HCT116 (cell line): ENCODE results near the gene ANAPC1. TPM values are rescaled to one million over a fixed set of nuclear protein-coding genes. Genes with fewer than 3 reads are reported as not detected.
"Not testable (repeated sequence)": the region's sequence is repeated elsewhere in the genome, so short reads cannot be mapped to it uniquely, and the experiment has no call there.

Source experiments
- ATAC-seq: fragments of 200-7000 bp; cut with Tn5 transposase; 2 replicates; pipeline ENCODE4 v1.9.1; 2020; ENCODE audit warnings: mild to moderate bottlenecking, moderate library complexity
- BruUV-seq: library from RNA; stranded (reverse); fragments of 400-500 nt; replicated peaks from 2 replicates; lab custom pipeline; 2021; lab: Mats Ljungman, UMichigan
- CTCF ChIA-PET: fragments of 300-600 bp; sonication (Branson Sonifier 250); formaldehyde crosslinking; loops from one replicate; lab custom pipeline; 2021; ENCODE audit warnings: antibody characterized with exemption; lab: Charles Lee
- POLR2A ChIA-PET: fragments of 300-600, 350-600 bp; sonication (Branson Sonifier 250); formaldehyde crosslinking; loops from one replicate; lab custom pipeline; 2021; ENCODE audit warnings: antibody characterized with exemption; lab: Charles Lee
- RAD21 ChIA-PET, 2 experiments: fragments of 300-600 bp; sonication (Branson Sonifier 250); formaldehyde crosslinking; loops; one replicate each; lab custom pipeline; 2023; ENCODE audit warnings: low total read pairs in 2 of 2; ENCODE audit not compliant: uncharacterized antibody in 2 of 2, unreplicated experiment in 2 of 2, low non-redundant PET in 1 of 2; lab: Charles Lee
- DNase-seq: peaks from one replicate; pipeline ENCODE4 v3.0.0-alpha.2; 2010; ENCODE audit warnings: low read depth, low spot score
- H2AFZ ChIP-seq: fragments of 200-600 bp; shearing (Covaris generic), sonication (generic); 2 replicates; pipeline ENCODE4 v1.6.1; 2017; ENCODE audit warnings: low read depth, mixed run types, mixed read lengths, antibody characterized with exemption, low read length; ENCODE audit not compliant: poor library complexity, severe bottlenecking
- H3K27ac ChIP-seq: 2 replicates; pipeline ENCODE4 v1.5.1; 2012; ENCODE audit warnings: low read depth, low read length
- H3K27me3 ChIP-seq: fragments of 200-600 bp; sonication (generic); 2 replicates; pipeline ENCODE4 v1.6.1; 2016; ENCODE audit warnings: mixed run types, low read length, mixed read lengths; ENCODE audit not compliant: insufficient read depth
- H3K36me3 ChIP-seq, 2 experiments: fragments of 200-500 bp in 1 of 2; fragments of 200-600 bp in 1 of 2; sonication (Bioruptor generic) in 1 of 2; sonication (generic) in 1 of 2; 2 replicates each; pipeline versions ENCODE4 v1.5.1 to v1.6.1; 2014 to 2016; ENCODE audit warnings: low read length in 2 of 2, inconsistent platforms in 1 of 2, mixed read lengths in 1 of 2, mixed run types in 1 of 2; ENCODE audit not compliant: insufficient read depth in 2 of 2, control insufficient read depth in 1 of 2
- H3K4me1 ChIP-seq, 2 experiments: fragments of 200-600 bp in 1 of 2; sonication (generic) in 1 of 2; 2 replicates each; pipeline versions ENCODE4 v1.5.1 to v1.6.1; 2012 to 2017; ENCODE audit warnings: low read length in 2 of 2, inconsistent platforms in 1 of 2, mild to moderate bottlenecking in 1 of 2, mixed read lengths in 1 of 2, mixed run types in 1 of 2, moderate library complexity in 1 of 2; ENCODE audit not compliant: insufficient read depth in 2 of 2, control insufficient read depth in 1 of 2
- H3K4me2 ChIP-seq: fragments of 200-600 bp; sonication (generic); 2 replicates; pipeline ENCODE4 v1.6.1; 2017; ENCODE audit warnings: mixed run types, low read length, mixed read lengths
- H3K4me3 ChIP-seq, 2 experiments: fragments of 200-600 bp in 1 of 2; sonication (generic) in 1 of 2; replicated peaks in 1 of 2; 2 replicates each; pipeline ENCODE4 v1.5.1; 2011 to 2016; ENCODE audit warnings: low read length in 2 of 2, control low read depth in 1 of 2, low read depth in 1 of 2, mild to moderate bottlenecking in 1 of 2, mixed read lengths in 1 of 2, mixed run types in 1 of 2
- H3K79me2 ChIP-seq: fragments of 200-600 bp; sonication (generic); 2 replicates; pipeline ENCODE4 v1.6.1; 2017; ENCODE audit warnings: mild to moderate bottlenecking, mixed run types, low read length, moderate library complexity, mixed read lengths; ENCODE audit not compliant: insufficient read depth
- H3K9ac ChIP-seq: fragments of 200-600 bp; sonication (generic); 2 replicates; pipeline ENCODE4 v1.6.1; 2016; ENCODE audit warnings: low read length, mixed read lengths
- H3K9me2 ChIP-seq: fragments of 200-600 bp; sonication (generic), shearing (Covaris generic); 2 replicates; pipeline ENCODE4 v1.6.1; 2017; ENCODE audit warnings: mixed run types, mild to moderate bottlenecking, moderate library complexity; ENCODE audit not compliant: insufficient read depth
- H3K9me3 ChIP-seq, 2 experiments: fragments of 200-500 bp in 1 of 2; fragments of 200-600 bp in 1 of 2; sonication (Bioruptor generic) in 1 of 2; sonication (generic) in 1 of 2; 2 replicates each; pipeline ENCODE4 v1.6.1; 2014 to 2017; ENCODE audit warnings: low read length in 2 of 2, mixed read lengths in 2 of 2, inconsistent platforms in 1 of 2, low read depth in 1 of 2, mild to moderate bottlenecking in 1 of 2, mixed run types in 1 of 2, moderate library complexity in 1 of 2; ENCODE audit not compliant: control insufficient read depth in 1 of 2, insufficient read depth in 1 of 2
- H4K20me1 ChIP-seq: fragments of 200-600 bp; sonication (generic), shearing (Covaris generic); 2 replicates; pipeline ENCODE4 v1.6.1; 2017; ENCODE audit warnings: mixed run types, mild to moderate bottlenecking, moderate library complexity; ENCODE audit not compliant: insufficient read depth
- CTCF ChIP-seq, 3 experiments: fragments of 200-600 bp in 1 of 3; sonication (generic) in 1 of 3; IDR thresholded peaks in 2 of 3; conservative IDR thresholded peaks in 1 of 3; 2 replicates each; pipeline ENCODE4 v1.5.1; 2012 to 2017; ENCODE audit warnings: low read depth in 2 of 3, low read length in 2 of 3, antibody characterized with exemption in 1 of 3, borderline replicate concordance in 1 of 3, control low read depth in 1 of 3, mild to moderate bottlenecking in 1 of 3, mixed read lengths in 1 of 3, mixed run types in 1 of 3, moderate library complexity in 1 of 3; ENCODE audit not compliant: insufficient read depth in 1 of 3
- RAD21 ChIP-seq: IDR thresholded peaks from 2 replicates; pipeline ENCODE4 v1.6.1; 2012; ENCODE audit warnings: low read depth, mild to moderate bottlenecking
- intact Hi-C: fragments of 100-400 bp; cut with micrococcal nuclease; formaldehyde crosslinking; loops from 2 replicates; pipeline ENCODE4 v1.10.0; 2022
- total RNA-seq: library from RNA; stranded (reverse); gene quantifications from one replicate; pipeline ENCODE4 v1.2.1, GENCODE V29; 2021; ENCODE audit not compliant: unreplicated experiment

The ANAPC1 gene
- total RNA-seq, 1 experiment from 2014 or later: 76.5 TPM

GRCh38 chr2:111747410-111748115, 136.4 kb downstream of the ANAPC1 start:
- BruUV-seq, H4K20me1 ChIP-seq, CTCF ChIA-PET: not testable (repeated sequence)

DNA sequence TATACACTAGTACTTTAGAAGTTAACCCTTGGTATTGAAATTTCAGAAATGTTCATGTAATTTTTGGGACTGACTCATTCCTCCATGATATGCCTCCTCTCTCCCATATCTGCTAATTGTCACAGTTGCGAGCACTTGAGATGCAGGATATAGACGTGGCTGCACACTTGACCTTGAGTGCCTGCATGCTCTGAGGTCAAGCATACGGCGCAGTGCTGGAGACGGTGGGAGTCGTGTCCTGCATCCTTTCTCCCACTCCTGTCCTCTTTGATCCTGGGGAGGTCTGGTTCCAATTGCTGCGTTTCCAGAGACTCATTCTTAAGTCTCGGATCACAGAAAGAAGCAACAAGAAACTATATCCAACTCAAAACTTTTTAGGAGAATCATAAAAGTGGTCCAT, 139.2 kb downstream of the ANAPC1 start:
- H2AFZ ChIP-seq, BruUV-seq, H4K20me1 ChIP-seq, H3K9me2 ChIP-seq, DNase-seq, CTCF ChIA-PET, H3K27me3 ChIP-seq, H3K27ac ChIP-seq, intact Hi-C loops, POLR2A ChIA-PET, H3K9ac ChIP-seq, H3K36me3 ChIP-seq, H3K4me1 ChIP-seq, ATAC-seq, H3K79me2 ChIP-seq, H3K4me2 ChIP-seq, RAD21 ChIA-PET, H3K4me3 ChIP-seq, H3K9me3 ChIP-seq: not testable (repeated sequence)

More at GRCh38 chr2:111747410-111748115, 136.4 kb downstream of the ANAPC1 start:
- H3K9me3 ChIP-seq, H3K4me2 ChIP-seq, RAD21 ChIA-PET, H2AFZ ChIP-seq, H3K36me3 ChIP-seq, H3K4me3 ChIP-seq, H3K4me1 ChIP-seq, H3K27me3 ChIP-seq: not testable (repeated sequence)
- TF ChIP-seq CTCF (IDR thresholded peaks at IDR 0.05 in 2 of 3, conservative IDR thresholded peaks at IDR 0.05 in 1 of 3; ENCODE audit: borderline replicate concordance in 1 of 3, insufficient read depth in 1 of 3, low read depth in 2 of 3, low read length in 2 of 3) (peak; percentile 21 to 38 (median 23); a peak in 3 of 6 replicates), RAD21 (peak; percentile 61)
- TF ChIP-seq, all 23 proteins: peak for 2; not testable (repeated sequence) for 21
- peak; percentile 98 for ATAC-seq
- H3K9ac ChIP-seq, intact Hi-C loops, H3K27ac ChIP-seq, POLR2A ChIA-PET, DNase-seq, H3K79me2 ChIP-seq, H3K9me2 ChIP-seq: not testable (repeated sequence)

DNA sequence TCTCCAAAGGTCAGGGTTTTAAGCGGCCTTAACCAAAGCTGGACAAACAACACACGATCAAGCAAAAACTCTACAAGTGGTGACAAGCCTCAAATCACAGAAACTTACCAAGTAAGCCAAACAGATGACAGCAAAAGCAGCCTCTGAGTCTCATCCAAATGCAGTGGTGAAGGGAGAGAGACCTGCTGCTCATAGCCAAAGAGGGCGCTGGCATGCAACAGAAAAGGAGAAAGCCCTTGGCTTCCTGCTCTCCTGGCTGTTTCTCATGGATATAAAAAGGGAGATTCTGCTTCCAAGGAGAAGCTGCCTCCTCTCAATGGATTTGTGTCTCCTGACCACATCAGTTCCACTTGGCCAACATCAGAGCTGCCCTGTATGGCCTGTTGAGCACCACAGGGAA, 142.5 kb downstream of the ANAPC1 start:
- CTCF ChIA-PET, H3K9me3 ChIP-seq, H2AFZ ChIP-seq, H3K27me3 ChIP-seq, H3K79me2 ChIP-seq, DNase-seq, H4K20me1 ChIP-seq, BruUV-seq, H3K4me3 ChIP-seq, intact Hi-C loops, H3K9ac ChIP-seq, H3K4me2 ChIP-seq, H3K27ac ChIP-seq, H3K9me2 ChIP-seq, ATAC-seq, H3K4me1 ChIP-seq, H3K36me3 ChIP-seq, POLR2A ChIA-PET, RAD21 ChIA-PET: not testable (repeated sequence)
